Ishikawa (cell line): Measurements from ENCODE around the gene SLC16A3.

Experiments
- CEBPB ChIP-seq: IDR thresholded peaks from 2 replicates; pipeline ENCODE4 v1.6.1; 2012
- CREB1 ChIP-seq: IDR thresholded peaks from 2 replicates; pipeline ENCODE4 v1.6.1; 2012; ENCODE audit warnings: low read depth
- EGR1 ChIP-seq: IDR thresholded peaks from 2 replicates; pipeline ENCODE4 v1.6.1; 2012
- EP300 ChIP-seq: IDR thresholded peaks from 2 replicates; pipeline ENCODE4 v1.6.1; 2012; ENCODE audit warnings: borderline replicate concordance
- RAD21 ChIP-seq: IDR thresholded peaks from 2 replicates; pipeline ENCODE4 v1.6.1; 2012; ENCODE audit warnings: low read depth
- REST ChIP-seq: IDR thresholded peaks from 2 replicates; pipeline ENCODE4 v1.6.1; 2012; ENCODE audit warnings: low read depth, mild to moderate bottlenecking
- TEAD4 ChIP-seq: IDR thresholded peaks from 2 replicates; pipeline ENCODE4 v1.6.1; 2012
- USF1 ChIP-seq: IDR thresholded peaks from 2 replicates; pipeline ENCODE4 v1.6.1; 2012
- YY1 ChIP-seq: IDR thresholded peaks from 2 replicates; pipeline ENCODE4 v1.6.1; 2012; ENCODE audit warnings: low read depth
- ZBTB7A ChIP-seq: IDR thresholded peaks from 2 replicates; pipeline ENCODE4 v1.6.1; 2012; ENCODE audit warnings: low read depth

GRCh38 chr17:82249896-82250581, 21.2 kb downstream of the SLC16A3 start:
- TF ChIP-seq CEBPB: no peak
- no peak for TF ChIP-seq EP300
- TF ChIP-seq EGR1: no peak
- no peak for TF ChIP-seq USF1
- no peak for TF ChIP-seq CREB1
- no peak for TF ChIP-seq ZBTB7A
- TF ChIP-seq RAD21: no peak
- TF ChIP-seq TEAD4: no peak
- no peak for TF ChIP-seq YY1
- TF ChIP-seq REST: no peak
